GM13976 (cell line): ENCODE measurements around the gene EFCAB10.
"Not testable (repeated sequence)": the region's sequence is repeated elsewhere in the genome, so short reads cannot be mapped to it uniquely, and the experiment has no call there.

ENCODE experiments used
- DNase-seq: peaks from one replicate; pipeline ENCODE4 v3.0.0; 2012; ENCODE audit warnings: low spot score
- in situ Hi-C: fragments of 300-500 bp; cut with MboI; formaldehyde crosslinking; loops from one replicate; pipeline ENCODE4 v1.12.0; 2022; ENCODE audit warnings: low sequenced_read_pairs, mixed read lengths, inconsistent platforms; ENCODE audit not compliant: unreplicated experiment
- TF ChIP-seq, protein P1 (sequence below): IDR thresholded peaks from 2 replicates; pipeline ENCODE4 v1.5.1; 2012; ENCODE audit warnings: borderline replicate concordance, mild to moderate bottlenecking; ENCODE audit not compliant: insufficient read depth; ENCODE audit errors: extremely low read depth, missing control alignments, control extremely low read depth

Gene EFCAB10

DNA sequence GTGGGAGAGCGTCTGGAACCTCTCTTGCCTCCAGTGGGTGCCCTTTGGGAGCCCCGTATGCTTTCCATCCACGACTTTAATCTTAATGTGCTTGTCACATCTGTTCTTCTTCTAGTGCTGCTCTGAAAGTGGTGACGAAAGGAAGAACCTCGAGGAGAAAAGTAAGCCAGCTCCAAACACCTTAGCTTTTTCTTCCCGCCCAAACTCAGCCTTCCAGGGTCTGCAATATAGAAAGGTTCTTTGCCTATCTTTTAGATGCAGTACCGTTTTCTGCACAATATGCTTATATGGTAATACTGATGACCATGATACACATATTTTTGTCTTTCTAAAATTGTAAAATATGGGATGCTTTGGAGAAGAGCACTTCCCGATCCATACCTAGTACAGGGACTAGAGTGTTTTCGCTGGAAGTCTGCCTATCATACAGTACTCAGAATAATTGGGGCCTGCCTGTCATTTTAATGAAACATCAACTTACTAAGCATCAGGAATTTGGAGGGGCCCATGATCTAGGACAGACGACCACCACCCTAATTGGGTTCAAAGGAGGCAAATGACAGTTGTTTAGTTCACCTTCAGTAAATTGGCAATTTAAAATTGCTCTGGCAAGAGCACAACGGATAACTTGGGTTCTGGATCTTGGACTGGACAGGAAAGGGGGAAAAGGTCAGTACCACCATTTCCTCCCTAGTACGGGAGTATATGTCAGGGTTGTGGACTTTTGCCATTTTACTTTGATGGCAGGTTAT is 48.4 kb downstream of the EFCAB10 start:
- TF ChIP-seq, protein P1, sequence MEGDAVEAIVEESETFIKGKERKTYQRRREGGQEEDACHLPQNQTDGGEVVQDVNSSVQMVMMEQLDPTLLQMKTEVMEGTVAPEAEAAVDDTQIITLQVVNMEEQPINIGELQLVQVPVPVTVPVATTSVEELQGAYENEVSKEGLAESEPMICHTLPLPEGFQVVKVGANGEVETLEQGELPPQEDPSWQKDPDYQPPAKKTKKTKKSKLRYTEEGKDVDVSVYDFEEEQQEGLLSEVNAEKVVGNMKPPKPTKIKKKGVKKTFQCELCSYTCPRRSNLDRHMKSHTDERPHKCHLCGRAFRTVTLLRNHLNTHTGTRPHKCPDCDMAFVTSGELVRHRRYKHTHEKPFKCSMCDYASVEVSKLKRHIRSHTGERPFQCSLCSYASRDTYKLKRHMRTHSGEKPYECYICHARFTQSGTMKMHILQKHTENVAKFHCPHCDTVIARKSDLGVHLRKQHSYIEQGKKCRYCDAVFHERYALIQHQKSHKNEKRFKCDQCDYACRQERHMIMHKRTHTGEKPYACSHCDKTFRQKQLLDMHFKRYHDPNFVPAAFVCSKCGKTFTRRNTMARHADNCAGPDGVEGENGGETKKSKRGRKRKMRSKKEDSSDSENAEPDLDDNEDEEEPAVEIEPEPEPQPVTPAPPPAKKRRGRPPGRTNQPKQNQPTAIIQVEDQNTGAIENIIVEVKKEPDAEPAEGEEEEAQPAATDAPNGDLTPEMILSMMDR = no peak
- in situ Hi-C loops = no loop called here
- no peak for DNase-seq

DNA sequence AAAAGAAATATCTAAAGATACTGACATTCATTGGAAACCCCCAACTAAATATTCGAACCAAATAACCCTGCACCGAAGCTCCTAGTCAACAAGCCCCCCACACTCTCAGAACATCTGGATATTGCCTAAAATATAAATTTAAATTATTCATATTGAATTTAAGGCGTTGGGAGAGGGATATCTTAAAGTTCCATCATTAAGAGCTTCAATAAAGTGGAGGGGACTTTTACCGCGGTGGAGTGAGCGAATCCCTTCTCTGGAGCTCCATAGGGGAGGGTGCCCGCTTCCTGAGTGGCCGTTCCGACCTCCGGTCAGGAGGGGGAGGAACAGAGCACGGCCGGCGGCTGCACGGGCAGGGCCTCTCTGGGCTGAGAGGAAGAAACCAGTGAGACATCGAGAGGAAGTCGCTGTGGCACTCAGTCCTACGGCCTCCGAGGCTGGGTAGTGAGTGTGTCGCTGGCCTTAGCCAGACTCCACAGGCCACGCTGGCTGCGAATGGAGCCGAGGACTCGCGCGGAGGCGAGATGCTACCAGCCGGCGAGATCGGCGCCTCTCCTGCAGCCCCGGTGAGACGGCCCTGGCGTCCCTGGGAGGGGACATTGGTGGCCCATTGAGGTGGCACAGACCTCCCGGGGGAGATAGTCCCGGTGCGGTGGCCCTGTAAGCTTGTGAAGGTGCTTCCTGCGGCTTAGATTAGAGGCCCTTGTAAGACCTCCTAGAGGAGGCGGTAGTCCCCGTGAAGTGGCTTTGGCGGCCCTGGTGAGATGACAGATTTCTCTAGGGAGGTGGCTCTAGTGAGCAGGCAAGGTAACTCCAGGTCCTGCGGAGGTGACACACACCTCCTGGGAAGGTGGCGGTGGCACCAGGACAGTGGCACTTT is 49.3 kb downstream of the EFCAB10 start, which contains the start of gene RINT1:
Gene RINT1 (plus strand): TSS at position 410 of the 880 bp plus-strand sequence. CDS start 115 bp downstream, at position 525.
- in situ Hi-C loops = no loop called here
- TF ChIP-seq, protein P1 = peak; percentile 97

DNA sequence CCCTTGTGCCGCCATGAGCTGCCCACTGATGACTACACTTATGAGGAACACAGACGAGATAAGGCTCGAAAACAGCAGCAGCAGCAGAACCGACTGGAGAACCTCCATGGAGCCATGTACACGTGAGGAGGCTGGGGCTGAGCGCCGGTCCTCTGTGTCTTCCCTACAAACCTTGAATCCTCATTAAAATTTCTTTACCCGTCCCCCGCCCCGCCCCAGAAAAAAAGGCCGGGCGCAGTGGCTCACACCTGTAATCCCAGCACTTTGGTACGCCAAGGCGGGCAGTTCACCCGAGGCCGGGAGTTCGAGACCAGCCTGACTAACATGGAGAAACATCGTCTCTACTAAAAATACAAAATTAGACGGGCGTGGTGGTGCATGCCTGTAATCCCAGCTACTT is 50.7 kb downstream of the EFCAB10 start:
- in situ Hi-C loops = no loop called here
- TF ChIP-seq, protein P1 = no peak
- no peak for DNase-seq

More for the DNA sequence above, 49.3 kb downstream of the EFCAB10 start, which contains the start of gene RINT1:
- peak; percentile 92 for DNase-seq

- TF ChIP-seq, protein P1 = no peak
- DNase-seq = no peak
- in situ Hi-C loops = no loop called here
These were observed 51.2 kb downstream of the EFCAB10 start for GRCh38 chr7:105530126-105530525.

- DNase-seq, in situ Hi-C loops: not testable (repeated sequence)
These were observed 53.6 kb downstream of the EFCAB10 start for GRCh38 chr7:105527737-105528136.

DNA sequence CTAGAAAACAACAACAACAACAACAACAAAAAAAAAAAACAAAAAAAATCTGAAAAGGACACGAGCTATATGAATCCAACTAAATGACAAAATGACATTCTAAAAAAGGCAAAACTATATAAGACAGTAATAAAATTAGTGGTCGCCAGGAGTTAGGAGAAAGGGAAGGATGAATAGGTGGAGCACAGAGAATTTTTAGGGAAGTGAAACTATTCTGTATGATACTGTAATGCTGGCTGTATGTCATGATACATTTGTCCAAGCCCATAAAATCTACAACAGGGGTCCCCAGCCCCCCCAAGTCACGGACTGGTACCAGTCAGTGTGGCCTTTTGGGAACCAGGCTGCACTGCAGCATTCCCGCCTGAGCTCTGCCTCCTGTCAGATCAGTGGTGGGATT is 56.5 kb downstream of the EFCAB10 start:
- TF ChIP-seq, protein P1 = no peak
- DNase-seq = no peak
- in situ Hi-C loops = no loop called here

DNA sequence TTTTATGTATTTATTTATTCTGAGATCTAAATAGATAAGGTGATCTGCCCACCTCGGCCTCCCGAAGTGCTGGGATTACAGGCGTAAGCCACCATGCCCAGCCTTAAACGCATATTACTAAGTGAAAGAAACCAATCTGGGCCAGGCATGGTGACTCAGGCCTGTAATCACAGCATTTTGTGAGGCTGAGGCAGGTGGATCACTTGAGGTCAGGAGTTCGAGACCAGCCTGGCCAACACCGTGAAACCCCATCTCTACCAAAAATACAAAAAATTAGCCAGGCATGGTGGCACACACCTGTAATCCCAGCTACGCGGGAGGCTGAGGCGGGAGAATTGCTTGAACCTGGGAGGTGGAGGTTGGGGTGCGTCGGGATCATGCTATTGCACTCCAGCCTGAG is 56.9 kb downstream of the EFCAB10 start:
- in situ Hi-C loops, DNase-seq: not testable (repeated sequence)
